ENCODE measurements around the gene RTKN2. TPM values are rescaled to one million over a fixed set of nuclear protein-coding genes. Genes with fewer than 3 reads are reported as not detected.

RTKN2 gene
- total and polyA plus RNA-seq, 4 donors = 0.05 to 0.93 (median 0.17) TPM; not detected in 1

- no peaks in the 10 kb centered on the region for H3K4me1 ChIP-seq (ENCODE audit: control insufficient read depth in 4 of 4, insufficient read depth in 4 of 4, low read length in 3 of 4)
- no peaks in the 10 kb centered on the region for H3K9me3 ChIP-seq (ENCODE audit: control insufficient read depth in 4 of 4, low read length in 3 of 4)
- no peak overlapping the region for H3K4me3 ChIP-seq (ENCODE audit: low read depth in 1 of 3, low read length in 3 of 3)
- H3K27me3 ChIP-seq (ENCODE audit: control insufficient read depth in 4 of 4, insufficient read depth in 4 of 4, low read length in 3 of 4) = no peaks in the 10 kb centered on the region
- H3K36me3 ChIP-seq (ENCODE audit: control insufficient read depth in 4 of 4, insufficient read depth in 3 of 4, low read depth in 1 of 4, low read length in 3 of 4) = no peaks in the 10 kb centered on the region
- WGBS = 94% methylated on average over 2 of the region's 2 CpGs
- H3K9ac ChIP-seq (ENCODE audit: low read depth in 1 of 2, low read length in 2 of 2) = no peak overlapping the region
- DNase-seq (ENCODE audit: low spot score) = no peak
- no peak for TF ChIP-seq MAX (IDR thresholded peaks at IDR 0.05)
- no peak for TF ChIP-seq HNF4G (IDR thresholded peaks at IDR 0.05)
- no peak for TF ChIP-seq EGR1 (IDR thresholded peaks at IDR 0.05; ENCODE audit: low read depth in 2 of 2)
- no peak for TF ChIP-seq HNF4A (conservative IDR thresholded peaks at IDR 0.05)
- no peak for TF ChIP-seq GABPA (IDR thresholded peaks at IDR 0.05 in 1 of 2, conservative IDR thresholded peaks at IDR 0.05 in 1 of 2)
- no peak for TF ChIP-seq JUND (IDR thresholded peaks at IDR 0.05)
- TF ChIP-seq CTCF (IDR thresholded peaks at IDR 0.05; ENCODE audit: low read depth, low read length, missing input control) = no peak
- no peak for TF ChIP-seq YY1 (IDR thresholded peaks at IDR 0.05)
- TF ChIP-seq TAF1 (conservative IDR thresholded peaks at IDR 0.05) = no peak
- TF ChIP-seq REST (IDR thresholded peaks at IDR 0.05) = no peak
- no peak for TF ChIP-seq RXRA (IDR thresholded peaks at IDR 0.05)
- no peak for TF ChIP-seq FOXA1 (IDR thresholded peaks at IDR 0.05)
- TF ChIP-seq FOXA2 (IDR thresholded peaks at IDR 0.05) = no peak
- no peak for TF ChIP-seq SP1 (IDR thresholded peaks at IDR 0.05)
- H3K27ac ChIP-seq (ENCODE audit: low read depth in 1 of 2, low read length in 2 of 2) = no peak overlapping the region
These were observed 62.8 kb downstream of the RTKN2 start for GRCh38 chr10:62205750-62206399.

GRCh38 chr10:62199584-62199983 is 69.1 kb downstream of the RTKN2 start:
- H3K9ac ChIP-seq (ENCODE audit: low read depth in 1 of 2, low read length in 2 of 2) = no peak overlapping the region
- H3K4me1 ChIP-seq (ENCODE audit: control insufficient read depth in 4 of 4, insufficient read depth in 4 of 4, low read length in 3 of 4) = no peaks in the 10 kb centered on the region
- TF ChIP-seq FOXA2 (IDR thresholded peaks at IDR 0.05) (no peak), FOXA1 (IDR thresholded peaks at IDR 0.05) (no peak)
- no peak overlapping the region for H3K4me3 ChIP-seq (ENCODE audit: low read depth in 1 of 3, low read length in 3 of 3)
- no peaks in the 10 kb centered on the region for H3K9me3 ChIP-seq (ENCODE audit: control insufficient read depth in 4 of 4, low read length in 3 of 4)
- no peaks in the 10 kb centered on the region for H3K36me3 ChIP-seq (ENCODE audit: control insufficient read depth in 4 of 4, insufficient read depth in 3 of 4, low read depth in 1 of 4, low read length in 3 of 4)
- H3K27me3 ChIP-seq (ENCODE audit: control insufficient read depth in 4 of 4, insufficient read depth in 4 of 4, low read length in 3 of 4) = no peaks in the 10 kb centered on the region
- H3K27ac ChIP-seq (ENCODE audit: low read depth in 1 of 2, low read length in 2 of 2) = no peak overlapping the region
- DNase-seq (ENCODE audit: low spot score) = no peak
- WGBS = 85% methylated on average over 1 of the region's 1 CpG

Measured in liver (tissue), 9 donors.